ENCODE results near the gene LGALS7B. TPM values are rescaled to one million over a fixed set of nuclear protein-coding genes. Genes with fewer than 3 reads are reported as not detected.

LGALS7B gene
- total RNA-seq, 4 donors from 2014 or later, result not detected

DNA sequence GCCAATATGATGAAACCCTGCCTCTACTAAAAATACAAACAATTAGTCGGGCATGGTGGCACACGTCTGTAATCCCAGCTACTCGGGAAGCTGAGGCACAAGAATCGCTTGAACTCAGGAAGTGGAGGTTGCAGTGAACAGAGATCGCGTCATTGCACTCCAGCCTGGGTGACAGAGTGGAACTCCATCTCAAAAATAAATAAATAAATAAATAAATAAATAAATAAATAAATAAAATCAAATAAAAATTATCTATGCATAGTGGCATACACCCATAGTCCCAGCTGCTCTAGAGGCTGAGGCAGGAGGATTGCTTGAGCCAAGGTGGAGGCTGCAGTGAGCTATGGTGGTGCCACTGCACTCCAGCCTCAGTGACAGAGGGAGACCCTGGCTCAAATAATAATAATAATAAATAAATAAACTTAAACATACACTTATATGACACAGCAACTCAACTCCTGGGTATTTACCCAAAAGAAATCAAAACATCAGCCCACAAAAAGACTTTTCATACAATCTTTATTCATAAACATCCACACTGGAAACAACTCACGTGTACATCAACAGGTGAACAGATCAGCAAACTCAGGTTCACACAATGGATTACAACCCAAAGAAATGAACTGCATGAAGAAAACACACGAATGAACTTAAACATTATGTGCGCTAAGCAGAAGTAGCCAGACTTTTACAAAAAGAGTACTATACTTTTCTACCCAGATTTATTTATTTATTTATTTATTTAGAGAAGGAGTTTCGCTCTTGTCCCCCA, 22.5 kb upstream of the LGALS7B start:
- TF ChIP-seq, protein P1, sequence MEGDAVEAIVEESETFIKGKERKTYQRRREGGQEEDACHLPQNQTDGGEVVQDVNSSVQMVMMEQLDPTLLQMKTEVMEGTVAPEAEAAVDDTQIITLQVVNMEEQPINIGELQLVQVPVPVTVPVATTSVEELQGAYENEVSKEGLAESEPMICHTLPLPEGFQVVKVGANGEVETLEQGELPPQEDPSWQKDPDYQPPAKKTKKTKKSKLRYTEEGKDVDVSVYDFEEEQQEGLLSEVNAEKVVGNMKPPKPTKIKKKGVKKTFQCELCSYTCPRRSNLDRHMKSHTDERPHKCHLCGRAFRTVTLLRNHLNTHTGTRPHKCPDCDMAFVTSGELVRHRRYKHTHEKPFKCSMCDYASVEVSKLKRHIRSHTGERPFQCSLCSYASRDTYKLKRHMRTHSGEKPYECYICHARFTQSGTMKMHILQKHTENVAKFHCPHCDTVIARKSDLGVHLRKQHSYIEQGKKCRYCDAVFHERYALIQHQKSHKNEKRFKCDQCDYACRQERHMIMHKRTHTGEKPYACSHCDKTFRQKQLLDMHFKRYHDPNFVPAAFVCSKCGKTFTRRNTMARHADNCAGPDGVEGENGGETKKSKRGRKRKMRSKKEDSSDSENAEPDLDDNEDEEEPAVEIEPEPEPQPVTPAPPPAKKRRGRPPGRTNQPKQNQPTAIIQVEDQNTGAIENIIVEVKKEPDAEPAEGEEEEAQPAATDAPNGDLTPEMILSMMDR (IDR thresholded peaks at IDR 0.05; ENCODE audit: low read depth), result no peak

DNA sequence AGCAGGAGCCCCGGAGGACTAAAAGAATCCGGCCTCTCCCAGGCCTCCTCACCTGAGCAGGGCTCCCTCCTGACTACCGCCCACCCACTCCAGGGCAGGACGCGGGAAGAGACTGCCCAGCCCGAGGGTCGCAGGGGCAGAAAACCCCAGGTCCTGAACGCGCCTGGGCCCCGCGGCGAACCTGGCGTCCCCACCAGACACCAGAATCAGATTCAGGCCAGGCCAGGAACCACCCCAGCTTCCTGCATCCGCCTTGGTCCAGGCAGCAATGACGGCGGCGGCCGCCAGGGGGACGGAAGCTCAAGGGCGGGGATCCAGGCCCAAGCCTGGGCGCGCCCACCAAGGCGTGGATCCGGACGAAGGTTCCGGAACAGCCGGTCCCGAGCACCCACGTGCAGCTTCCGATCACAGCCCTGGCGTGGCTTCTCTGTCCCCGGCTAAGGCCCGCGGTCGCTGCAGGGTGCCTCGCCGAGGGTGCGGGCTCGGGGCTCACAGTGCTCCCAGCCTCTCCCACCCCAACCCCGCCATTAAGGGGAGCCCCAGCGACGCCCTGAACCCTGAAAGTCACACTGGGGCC, 19.3 kb upstream of the LGALS7B start:
- TF ChIP-seq, protein P1 (IDR thresholded peaks at IDR 0.05; ENCODE audit: low read depth), result no peak

DNA sequence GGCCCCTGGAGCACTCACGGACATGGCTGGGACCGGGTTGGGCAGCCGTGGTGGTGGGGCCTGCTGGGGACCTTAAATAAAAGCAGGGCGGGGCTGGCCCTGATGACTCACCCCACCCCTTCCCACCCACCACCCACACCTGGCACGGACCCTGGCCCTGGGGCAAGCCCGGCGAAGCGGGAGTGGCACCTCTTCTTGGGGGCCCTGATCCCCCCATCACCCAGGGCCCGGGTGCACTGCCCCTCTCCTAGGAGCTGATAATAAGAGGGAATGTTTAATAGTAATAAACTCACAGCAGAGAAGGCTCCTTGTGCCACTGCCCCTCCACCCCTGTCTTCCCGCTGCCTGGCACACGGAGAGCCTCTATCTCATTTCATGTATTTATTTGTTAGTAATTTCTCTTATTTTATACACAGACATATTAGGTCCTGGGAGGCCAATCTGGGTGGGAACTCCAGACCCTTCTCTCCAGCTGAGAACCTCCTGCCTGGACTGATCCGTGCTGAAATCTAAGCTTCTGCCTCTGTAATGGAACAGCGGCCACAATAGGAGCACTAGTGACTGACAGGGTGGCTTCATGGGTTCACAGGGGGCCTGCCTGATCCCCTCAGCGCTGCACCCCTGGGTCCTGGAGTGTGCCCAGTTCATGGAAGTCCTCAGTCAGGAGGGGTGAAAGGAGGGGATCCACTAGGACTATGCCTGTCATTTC, 15.4 kb upstream of the LGALS7B start, which contains the start of gene LGALS7:
Gene LGALS7 (minus strand): TSS at position 49 of the 709 bp plus-strand sequence. CDS start 25 bp downstream, at position 24.
- TF ChIP-seq, protein P1 (IDR thresholded peaks at IDR 0.05; ENCODE audit: low read depth), result no peak

DNA sequence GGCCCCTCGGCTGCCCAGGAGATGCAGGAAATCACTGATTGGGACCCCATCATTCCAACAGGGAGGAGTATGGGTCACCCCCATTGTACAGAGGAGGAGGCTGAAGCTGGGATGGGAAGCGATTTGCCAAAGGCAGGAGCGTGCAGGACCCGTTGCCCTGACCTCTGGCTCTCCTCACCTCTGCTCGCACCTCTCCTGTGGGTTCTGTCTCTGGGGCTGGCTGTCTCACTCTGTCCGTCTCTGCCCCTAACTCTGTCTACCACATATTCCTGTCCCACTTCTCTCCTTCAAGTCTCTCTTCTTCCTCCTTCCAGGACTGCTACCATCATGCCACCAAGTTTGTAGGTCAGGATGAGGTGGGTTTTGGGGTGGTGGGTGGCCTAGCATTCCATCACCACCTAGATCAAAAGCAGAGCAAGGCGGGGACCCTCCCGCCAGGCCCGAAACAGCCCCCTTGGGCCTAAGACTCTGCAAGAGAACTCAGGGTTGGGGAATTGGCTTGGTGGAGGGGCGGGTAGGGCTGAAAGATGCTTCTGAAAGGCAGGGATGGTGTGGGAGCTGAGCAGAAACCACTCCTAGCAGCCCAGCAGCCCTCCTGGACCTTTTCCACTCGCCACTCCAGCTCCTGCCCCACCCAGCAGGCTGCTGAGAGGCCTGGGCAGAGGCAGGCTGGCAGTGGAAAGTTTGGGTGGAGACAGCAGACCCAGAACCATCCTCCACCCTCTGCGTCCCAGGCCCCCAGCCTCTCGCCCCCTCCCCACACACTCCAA, 14.6 kb upstream of the LGALS7B start:
- TF ChIP-seq, protein P1 (IDR thresholded peaks at IDR 0.05; ENCODE audit: low read depth), result no peak

DNA sequence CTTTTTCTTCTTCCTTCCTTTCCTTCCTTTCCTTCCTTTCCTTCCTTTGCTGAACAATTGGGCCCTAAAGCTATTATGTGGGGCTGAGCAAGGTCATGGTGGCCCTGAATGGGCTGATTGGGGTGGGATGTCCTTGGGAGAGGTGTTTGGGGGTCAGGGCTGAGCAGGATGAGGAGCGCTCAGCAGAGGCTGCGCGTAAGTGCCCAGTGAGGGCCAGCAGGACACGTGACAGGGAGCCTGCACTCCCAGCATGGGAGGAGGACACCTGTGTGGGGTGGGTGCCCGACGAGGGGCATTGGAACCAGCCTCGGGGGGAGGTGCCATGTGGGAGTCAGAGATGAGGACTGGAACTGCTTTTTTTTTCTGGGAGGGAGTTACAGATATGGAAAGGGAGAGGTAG, 10.3 kb upstream of the LGALS7B start:
- TF ChIP-seq, protein P1 (IDR thresholded peaks at IDR 0.05; ENCODE audit: low read depth), result no peak

DNA sequence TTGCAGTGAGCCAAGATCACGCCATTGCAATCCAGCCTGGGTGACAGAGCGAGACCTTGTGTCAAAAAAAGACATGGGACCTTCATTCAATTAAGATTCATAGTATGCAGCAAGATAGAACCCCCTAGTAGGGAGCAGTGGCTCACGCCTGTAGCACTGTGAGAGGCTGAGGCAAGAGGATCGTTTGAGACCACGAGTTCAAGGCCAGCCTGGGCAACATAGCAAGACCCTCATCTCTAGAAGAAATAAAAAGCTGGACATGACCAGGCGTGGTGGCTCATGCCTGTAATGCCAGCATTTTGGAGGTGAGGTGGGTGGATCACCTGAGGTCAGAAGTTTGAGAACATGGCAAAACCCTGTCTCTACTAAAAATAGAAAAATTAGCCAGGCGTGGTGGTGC, 8.6 kb upstream of the LGALS7B start:
- TF ChIP-seq, protein P1 (IDR thresholded peaks at IDR 0.05; ENCODE audit: low read depth), result no peak

Data from subcutaneous adipose tissue (tissue), 4 donors.